Heart right ventricle (tissue), 16 donors: ENCODE data around the gene TM4SF5. TPM values are rescaled to one million over a fixed set of nuclear protein-coding genes. Genes with fewer than 3 reads are reported as not detected.

ENCODE experiments used
- ATAC-seq, 8 donors: fragments of 200-7000 bp; cut with Tn5 transposase; one replicate each; pipeline ENCODE4 v1.9.1; 2020; ENCODE audit warnings: mild to moderate bottlenecking in 8 of 8, moderate library complexity in 8 of 8, moderate number of reproducible peaks in 1 of 8
- DNase-seq, 2 donors: peaks; one replicate each; pipeline ENCODE4 v3.0.0-alpha.2; 2020
- H3K27ac ChIP-seq, 10 donors: fragments of 200-600 bp; sonication (generic) in 2 of 10; one replicate each; pipeline versions ENCODE4 v1.5.0 to v1.8.0; 2020 to 2022; ENCODE audit warnings: mild to moderate bottlenecking in 3 of 10
- H3K27me3 ChIP-seq, 7 donors: fragments of 200-600 bp; one replicate each; pipeline ENCODE4 v1.8.0; 2021 to 2022; ENCODE audit warnings: mild to moderate bottlenecking in 2 of 7
- H3K36me3 ChIP-seq, 9 donors: fragments of 200-600 bp; sonication (generic) in 1 of 9; one replicate each; pipeline versions ENCODE4 v1.5.0 to v1.8.0; 2020 to 2022; ENCODE audit warnings: mild to moderate bottlenecking in 2 of 9
- H3K4me1 ChIP-seq, 9 donors: fragments of 200-600 bp; sonication (generic) in 1 of 9; one replicate each; pipeline versions ENCODE4 v1.5.0 to v1.8.0; 2020 to 2022; ENCODE audit warnings: mild to moderate bottlenecking in 4 of 9
- H3K4me3 ChIP-seq, 10 donors: fragments of 200-600 bp; sonication (generic) in 2 of 10; one replicate each; pipeline versions ENCODE4 v1.5.0 to v1.8.0; 2020 to 2022; ENCODE audit warnings: mild to moderate bottlenecking in 7 of 10, moderate library complexity in 2 of 10
- H3K9me3 ChIP-seq, 11 donors: fragments of 200-600 bp in 10 of 11; sonication (generic) in 2 of 11; one replicate each; pipeline versions ENCODE4 v1.5.0 to v1.8.0; 2013 to 2022; ENCODE audit warnings: mild to moderate bottlenecking in 2 of 11, control low read depth in 1 of 11, moderate library complexity in 1 of 11
- WGBS, 2 donors: extraction: QIAGEN DNeasy Blood & Tissue Kit; methylation state at CpG; one replicate each; pipeline ENCODE4 v1.1.7; 2013; ENCODE audit warnings: inconsistent platforms in 1 of 2; 5-methylcytosine and 5-hydroxymethylcytosine counted together
- intact Hi-C, 10 donors: fragments of 100-400 bp; cut with DNase I; formaldehyde crosslinking; loops; one replicate each; pipeline versions ENCODE4 v1.11.1 to v1.14.2; 2022
- polyA plus RNA-seq, 2 donors: library from polyadenylated mRNA; stranded (reverse); fragments of 200-250 nt; gene quantifications; one replicate each; pipeline ENCODE4 v1.2.3, GENCODE V29; 2013
- total RNA-seq, 10 donors: library from RNA; stranded (reverse); fragmentation: NEBNext Ultra II Directional in 3 of 10; extraction: Animal tissue kit (Norgen Biotek cat#: 25700) in 3 of 10; gene quantifications; one replicate each; pipeline versions ENCODE4 v1.2.1 to v1.2.4, GENCODE V29; 2021 to 2023
- TF ChIP-seq, protein P1 (sequence below), 9 donors: fragments of 200-600 bp; sonication (generic) in 2 of 9; IDR thresholded peaks; one replicate each; pipeline versions ENCODE4 v1.5.0 to v1.8.0; 2021 to 2022; ENCODE audit warnings: antibody characterized with exemption in 9 of 9, mild to moderate bottlenecking in 5 of 9, moderate library complexity in 1 of 9
- donor health status: Arrhythmogenic right ventricular cardiomyopathy.
- donor health status: ischemic (EF 13 %, LVEDD 7.1; RV severe dilation, severe dysfunction).
- donor health status: healthy with polysubstance abuse.
- donor health status: DM: no; HTN: yes; CAD: no.
- donor health status: DM: no; HTN: no; CAD: no.
- donor health status: ischemic (EF 25% LVEDD 6.9; RV normal size, moderate dysfunction).
- donor health status: ischemic (EF 25% LVEDD 5.7; RV mildly dilated, moderate dysfunction).
- donor health status: healthy.
- donor health status: DM: yes; HTN: yes; CAD: no.
- donor health status: Ischemic cardiomyopathy.
- donor health status: ischemic (EF 35%, LVEDD 5.7; RV mildly dilated, moderate dysfunction).
- donor health status: nonischemic (EF 11% LVEDD 7.7; RV severe dilation, severe dysfunction).
- donor health status: DM: yes; HTN: yes; CAD: no.
- donor health status: PGD.
- donor health status: ischemic (EF 29% LVEDD 5.4; RV normal size, mild dysfunction).
- donor health status: nonischemic (EF 23%, LVEDD 6.1; RV moderate dilation, normal function).

TM4SF5 gene
- total and polyA plus RNA-seq, 12 donors = not detected

DNA sequence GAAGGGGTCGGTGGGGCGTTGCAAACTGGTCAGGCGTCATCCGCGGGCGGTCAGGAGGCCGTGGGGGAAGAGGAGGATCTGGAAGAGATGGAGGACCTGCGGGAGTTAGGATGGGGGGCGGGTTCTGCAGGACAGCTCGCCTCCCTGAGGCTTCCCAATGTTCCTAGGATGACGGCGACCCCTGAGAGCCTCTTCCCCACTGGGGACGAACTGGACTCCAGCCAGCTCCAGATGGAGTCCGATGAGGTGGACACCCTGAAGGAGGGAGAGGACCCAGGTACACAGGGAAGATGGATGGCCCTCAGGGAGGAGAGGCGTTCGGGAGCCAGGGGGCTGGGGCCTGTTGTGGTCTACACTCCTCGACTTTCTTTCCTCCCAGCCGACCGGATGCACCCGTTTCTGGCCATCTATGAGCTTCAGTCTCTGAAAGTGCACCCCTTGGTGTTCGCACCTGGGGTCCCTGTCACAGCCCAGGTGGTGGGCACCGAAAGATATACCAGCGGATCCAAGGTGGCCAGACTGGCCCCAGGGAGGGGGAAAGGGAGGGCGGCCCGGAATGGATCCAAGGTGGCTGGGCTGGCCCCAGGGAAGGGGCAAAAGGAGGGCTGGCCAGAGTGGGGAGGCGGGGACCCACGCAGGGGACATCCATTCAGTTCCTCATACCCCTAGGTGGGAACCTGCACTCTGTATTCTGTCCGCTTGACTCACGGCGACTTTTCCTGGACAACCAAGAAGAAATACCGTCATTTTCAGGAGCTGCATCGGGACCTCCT, 36.1 kb downstream of the TM4SF5 start:
- TF ChIP-seq, protein P1, sequence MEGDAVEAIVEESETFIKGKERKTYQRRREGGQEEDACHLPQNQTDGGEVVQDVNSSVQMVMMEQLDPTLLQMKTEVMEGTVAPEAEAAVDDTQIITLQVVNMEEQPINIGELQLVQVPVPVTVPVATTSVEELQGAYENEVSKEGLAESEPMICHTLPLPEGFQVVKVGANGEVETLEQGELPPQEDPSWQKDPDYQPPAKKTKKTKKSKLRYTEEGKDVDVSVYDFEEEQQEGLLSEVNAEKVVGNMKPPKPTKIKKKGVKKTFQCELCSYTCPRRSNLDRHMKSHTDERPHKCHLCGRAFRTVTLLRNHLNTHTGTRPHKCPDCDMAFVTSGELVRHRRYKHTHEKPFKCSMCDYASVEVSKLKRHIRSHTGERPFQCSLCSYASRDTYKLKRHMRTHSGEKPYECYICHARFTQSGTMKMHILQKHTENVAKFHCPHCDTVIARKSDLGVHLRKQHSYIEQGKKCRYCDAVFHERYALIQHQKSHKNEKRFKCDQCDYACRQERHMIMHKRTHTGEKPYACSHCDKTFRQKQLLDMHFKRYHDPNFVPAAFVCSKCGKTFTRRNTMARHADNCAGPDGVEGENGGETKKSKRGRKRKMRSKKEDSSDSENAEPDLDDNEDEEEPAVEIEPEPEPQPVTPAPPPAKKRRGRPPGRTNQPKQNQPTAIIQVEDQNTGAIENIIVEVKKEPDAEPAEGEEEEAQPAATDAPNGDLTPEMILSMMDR (IDR thresholded peaks at IDR 0.05) = no peak
- H3K27ac ChIP-seq = peak overlapping the region in 8 of 10 donors; percentile 50 to 94 (median 90)
- H3K9me3 ChIP-seq = no peaks in the 10 kb centered on the region
- DNase-seq (no peak), ATAC-seq (peak; percentile 2 to 28 (median 16))
- peaks cover 0 to 28% (median 0%) of the 10 kb centered on the region in 9 donors for H3K36me3 ChIP-seq
- WGBS, 2 donors = 34 to 38% methylated on average over 32 of the region's 32 CpGs
- peaks cover 7 to 31% (median 18%) of the 10 kb centered on the region in 9 donors for H3K4me1 ChIP-seq
- H3K27me3 ChIP-seq = no peaks in the 10 kb centered on the region
- peak overlapping the region; percentile 46 to 99 (median 88) for H3K4me3 ChIP-seq
- intact Hi-C loops = loop anchor here in 1 of 10 donors (5.0 kb wide), 1 partner anchor 70 kb away; no protein-coding TSS in a partner anchor

DNA sequence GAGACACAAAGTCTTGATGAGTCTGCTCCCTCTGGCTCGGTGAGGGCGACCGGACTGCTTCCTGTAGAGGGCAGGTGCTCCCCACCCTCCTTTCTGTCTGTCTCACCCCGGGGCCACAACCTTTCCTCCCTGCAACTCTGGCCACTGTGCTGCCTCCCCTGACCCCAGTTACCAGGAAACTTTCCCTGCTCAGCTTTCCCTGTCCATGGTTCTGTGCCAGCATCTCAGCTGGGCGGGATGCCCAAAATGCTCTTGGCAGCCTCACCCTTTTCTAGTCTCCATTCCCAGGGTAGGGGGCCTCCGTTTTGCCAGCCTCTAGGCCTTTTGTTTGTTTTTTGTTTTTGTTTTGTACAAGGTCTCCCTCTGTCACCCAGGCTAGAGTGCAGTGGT, 36.7 kb downstream of the TM4SF5 start:
- peaks cover 0 to 28% (median 0%) of the 10 kb centered on the region in 9 donors for H3K36me3 ChIP-seq
- ATAC-seq (peak in 7 of 8 donors; percentile 26 to 67 (median 52)), DNase-seq (peak; percentile 73 to 74)
- peak overlapping the region in 7 of 10 donors; percentile 8 to 94 (median 90) for H3K27ac ChIP-seq
- intact Hi-C loops = loop anchor here in 1 of 10 donors (5.0 kb wide), 1 partner anchor 69 kb away; no protein-coding TSS in a partner anchor
- peaks cover 7 to 35% (median 18%) of the 10 kb centered on the region in 9 donors for H3K4me1 ChIP-seq
- 35 to 41% methylated on average over 6 of the region's 6 CpGs for WGBS, 2 donors
- no peaks in the 10 kb centered on the region for H3K27me3 ChIP-seq
- peak overlapping the region in 5 of 10 donors; percentile 71 to 99 (median 87) for H3K4me3 ChIP-seq
- TF ChIP-seq, protein P1 (IDR thresholded peaks at IDR 0.05) = no peak
- no peaks in the 10 kb centered on the region for H3K9me3 ChIP-seq

DNA sequence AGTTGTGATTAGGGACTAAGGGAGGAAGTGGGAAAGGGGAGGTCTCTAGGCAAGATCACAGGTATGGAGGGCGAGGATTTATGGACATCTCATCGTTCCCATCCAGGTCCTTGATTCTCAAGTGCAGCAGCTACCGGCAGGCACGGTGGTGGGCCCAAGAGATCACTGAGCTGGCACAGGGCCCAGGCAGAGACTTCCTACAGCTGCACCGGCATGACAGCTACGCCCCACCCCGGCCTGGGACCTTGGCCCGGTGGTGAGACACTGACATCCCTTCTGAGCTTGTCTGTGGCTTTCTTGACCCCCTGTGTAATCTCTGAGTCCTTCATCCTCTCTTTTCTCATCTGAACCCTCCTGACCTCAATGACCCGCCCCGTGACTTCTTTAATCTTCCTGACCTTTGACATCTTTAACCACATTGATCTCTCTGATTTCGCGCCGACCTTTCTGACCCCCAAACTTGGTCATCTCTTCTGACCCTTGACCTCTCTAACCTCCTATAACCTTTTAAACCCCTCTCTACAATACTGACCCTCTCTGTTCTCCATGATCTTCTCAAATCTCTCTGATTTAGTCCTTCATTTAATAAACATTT, 39.1 kb downstream of the TM4SF5 start:
- H3K9me3 ChIP-seq = no peaks in the 10 kb centered on the region
- peak in 1 of 2 donors; percentile 42 for DNase-seq
- no peak overlapping the region for H3K4me3 ChIP-seq
- peaks cover 0 to 45% (median 3%) of the 10 kb centered on the region in 9 donors for H3K36me3 ChIP-seq
- H3K27me3 ChIP-seq = no peaks in the 10 kb centered on the region
- TF ChIP-seq, protein P1 (IDR thresholded peaks at IDR 0.05) = no peak
- ATAC-seq = no peak
- intact Hi-C loops = no loop called here
- WGBS, 2 donors = 56 to 57% methylated on average over 13 of the region's 13 CpGs
- H3K4me1 ChIP-seq = peaks cover 7 to 35% (median 18%) of the 10 kb centered on the region in 9 donors
- no peak overlapping the region for H3K27ac ChIP-seq

DNA sequence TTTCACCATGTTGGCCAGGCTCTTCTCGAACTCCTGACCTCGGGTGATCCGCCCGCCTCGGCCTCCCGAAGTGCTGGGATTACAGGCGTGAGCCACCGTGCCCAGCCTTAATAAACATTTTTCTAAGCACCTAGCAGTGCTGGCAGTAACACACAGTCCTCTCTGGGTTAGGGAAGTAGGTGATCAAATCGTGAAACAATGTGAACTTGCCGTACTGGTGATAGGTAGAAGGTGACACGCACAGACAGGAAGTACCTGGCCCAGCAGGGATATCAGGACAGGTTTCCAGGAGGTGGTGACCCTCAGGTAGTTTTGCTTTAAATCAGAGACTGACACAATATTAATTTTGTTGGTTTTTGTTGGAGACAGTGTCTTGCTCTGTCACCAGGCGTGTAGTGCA, 39.8 kb downstream of the TM4SF5 start:
- Histone ChIP-seq H3K4me3 (no peak overlapping the region), H3K36me3 (peaks cover 0 to 52% (median 5%) of the 10 kb centered on the region in 9 donors), H3K9me3 (no peaks in the 10 kb centered on the region), H3K27ac (no peak overlapping the region), H3K4me1 (peaks cover 7 to 29% (median 15%) of the 10 kb centered on the region in 9 donors), H3K27me3 (no peaks in the 10 kb centered on the region)
- TF ChIP-seq, protein P1 (IDR thresholded peaks at IDR 0.05) = no peak
- no peak for DNase-seq
- intact Hi-C loops = no loop called here
- 86 to 93% methylated on average over 12 of the region's 12 CpGs for WGBS, 2 donors
- ATAC-seq = no peak
